DND-41 (cell line): ENCODE measurements around the gene ITIH1.
A peak's percentile ranks its signal among the peaks of the same experiment; 100 is the strongest.

Experiments
- ATAC-seq: fragments of 200-7000 bp; cut with Tn5 transposase; 3 replicates; pipeline ENCODE4 v1.9.1; 2021; ENCODE audit warnings: low read depth; ENCODE audit not compliant: insufficient read depth
- DNase-seq: peaks from one replicate; pipeline ENCODE4 v3.0.0-alpha.2; 2020
- H2AFZ ChIP-seq: 2 replicates; pipeline ENCODE4 v1.6.0; 2012; ENCODE audit warnings: low read depth, low read length
- H3K27ac ChIP-seq: 2 replicates; pipeline ENCODE4 v1.5.1; 2012; ENCODE audit warnings: low read length, inconsistent platforms
- H3K27me3 ChIP-seq: fragments of 200-600 bp; sonication (generic); 2 replicates; pipeline ENCODE4 v1.6.0; 2012; ENCODE audit warnings: low read length, mild to moderate bottlenecking, inconsistent platforms; ENCODE audit not compliant: insufficient read depth, poor library complexity
- H3K36me3 ChIP-seq: 2 replicates; pipeline ENCODE4 v1.5.1; 2012; ENCODE audit warnings: low read length, inconsistent platforms; ENCODE audit not compliant: insufficient read depth
- H3K4me1 ChIP-seq: 2 replicates; pipeline ENCODE4 v1.5.1; 2012; ENCODE audit warnings: mild to moderate bottlenecking, low read length; ENCODE audit not compliant: insufficient read depth
- H3K4me2 ChIP-seq: 2 replicates; pipeline ENCODE4 v1.6.0; 2012; ENCODE audit warnings: mild to moderate bottlenecking, moderate library complexity, low read length, inconsistent platforms; ENCODE audit not compliant: insufficient read depth
- H3K4me3 ChIP-seq, 2 experiments: fragments of 200-600 bp in 1 of 2; shearing (Covaris generic) in 1 of 2; 2 replicates each; pipeline ENCODE4 v1.5.1; 2012 to 2016; ENCODE audit warnings: inconsistent platforms in 2 of 2, low read length in 2 of 2, mild to moderate bottlenecking in 2 of 2, low read depth in 1 of 2, moderate library complexity in 1 of 2
- H3K79me2 ChIP-seq: 2 replicates; pipeline ENCODE4 v1.6.0; 2012; ENCODE audit warnings: low read length, inconsistent platforms; ENCODE audit not compliant: insufficient read depth
- H3K9ac ChIP-seq: 2 replicates; pipeline ENCODE4 v1.6.0; 2012; ENCODE audit warnings: low read depth, mild to moderate bottlenecking, inconsistent platforms, low read length, moderate library complexity
- H3K9me3 ChIP-seq: 2 replicates; pipeline ENCODE4 v1.5.1; 2012; ENCODE audit warnings: low read length, moderate library complexity, mild to moderate bottlenecking, inconsistent platforms; ENCODE audit not compliant: insufficient read depth, severe bottlenecking
- H4K20me1 ChIP-seq: 2 replicates; pipeline ENCODE4 v1.6.0; 2012; ENCODE audit warnings: low read length; ENCODE audit not compliant: insufficient read depth
- EZH2 ChIP-seq: IDR thresholded peaks from 3 replicates; pipeline ENCODE4 v1.6.1; 2012; ENCODE audit warnings: borderline replicate concordance, low read depth, mild to moderate bottlenecking, moderate library complexity, low read length, inconsistent platforms; ENCODE audit not compliant: severe bottlenecking
- TF ChIP-seq, protein P1 (sequence below): IDR thresholded peaks from 2 replicates; pipeline ENCODE4 v1.5.1; 2012; ENCODE audit warnings: borderline replicate concordance, low read length, moderate library complexity, mild to moderate bottlenecking; ENCODE audit not compliant: poor library complexity, severe bottlenecking; ENCODE audit errors: extremely low read depth

ITIH1 gene

DNA sequence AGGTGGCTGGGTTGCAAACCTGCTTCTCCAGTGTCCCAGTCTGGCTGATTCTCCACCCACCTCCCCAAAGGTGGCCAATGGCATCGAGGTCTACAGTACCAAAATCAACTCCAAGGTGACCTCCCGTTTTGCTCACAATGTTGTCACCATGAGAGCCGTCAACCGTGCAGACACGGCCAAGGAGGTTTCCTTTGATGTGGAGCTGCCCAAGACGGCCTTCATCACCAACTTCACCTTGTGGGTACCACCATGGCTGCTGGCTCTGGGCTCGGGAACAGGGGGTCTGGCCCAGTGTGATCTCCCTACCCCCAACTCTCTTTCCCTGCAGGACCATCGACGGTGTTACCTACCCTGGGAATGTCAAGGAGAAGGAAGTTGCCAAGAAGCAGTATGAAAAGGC lies 19.0 kb downstream of the ITIH1 start:
- Histone ChIP-seq H3K4me2 (no peak overlapping the region), H3K4me3 (no peak overlapping the region)

DNA sequence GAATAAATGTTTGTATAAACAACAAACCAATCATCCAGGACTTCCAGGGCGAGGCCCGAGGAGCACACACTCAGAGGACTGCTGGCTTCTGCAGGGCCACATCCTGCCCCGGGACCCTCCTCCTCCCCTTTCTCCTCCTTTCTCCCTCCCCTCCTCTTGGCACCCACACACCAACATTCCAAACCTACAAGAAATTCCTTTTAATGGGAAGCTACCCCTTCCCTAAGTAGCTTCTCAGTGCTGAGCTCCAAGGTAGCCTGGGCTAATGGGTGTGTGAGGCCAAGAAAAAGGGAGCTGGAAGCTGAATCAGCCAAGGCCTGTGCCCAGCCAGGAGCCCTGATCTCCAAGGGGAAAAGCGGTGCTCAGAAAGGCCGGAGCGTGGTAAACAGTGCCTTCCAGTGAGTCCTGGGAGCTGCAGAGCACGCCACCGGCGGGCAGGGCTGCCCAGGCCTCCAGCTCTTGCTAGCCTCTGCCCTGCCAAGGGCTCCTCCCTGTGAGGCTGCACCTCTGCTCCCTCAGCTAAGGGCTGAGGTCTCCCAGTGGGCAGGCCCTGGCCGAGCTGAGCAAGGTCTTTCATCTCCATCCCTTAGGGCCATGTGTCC lies 21.1 kb downstream of the ITIH1 start:
- H4K20me1 ChIP-seq: no peaks in the 10 kb centered on the region
- no peaks in the 10 kb centered on the region for H3K9me3 ChIP-seq
- TF ChIP-seq EZH2: no peak
- TF ChIP-seq, protein P1, sequence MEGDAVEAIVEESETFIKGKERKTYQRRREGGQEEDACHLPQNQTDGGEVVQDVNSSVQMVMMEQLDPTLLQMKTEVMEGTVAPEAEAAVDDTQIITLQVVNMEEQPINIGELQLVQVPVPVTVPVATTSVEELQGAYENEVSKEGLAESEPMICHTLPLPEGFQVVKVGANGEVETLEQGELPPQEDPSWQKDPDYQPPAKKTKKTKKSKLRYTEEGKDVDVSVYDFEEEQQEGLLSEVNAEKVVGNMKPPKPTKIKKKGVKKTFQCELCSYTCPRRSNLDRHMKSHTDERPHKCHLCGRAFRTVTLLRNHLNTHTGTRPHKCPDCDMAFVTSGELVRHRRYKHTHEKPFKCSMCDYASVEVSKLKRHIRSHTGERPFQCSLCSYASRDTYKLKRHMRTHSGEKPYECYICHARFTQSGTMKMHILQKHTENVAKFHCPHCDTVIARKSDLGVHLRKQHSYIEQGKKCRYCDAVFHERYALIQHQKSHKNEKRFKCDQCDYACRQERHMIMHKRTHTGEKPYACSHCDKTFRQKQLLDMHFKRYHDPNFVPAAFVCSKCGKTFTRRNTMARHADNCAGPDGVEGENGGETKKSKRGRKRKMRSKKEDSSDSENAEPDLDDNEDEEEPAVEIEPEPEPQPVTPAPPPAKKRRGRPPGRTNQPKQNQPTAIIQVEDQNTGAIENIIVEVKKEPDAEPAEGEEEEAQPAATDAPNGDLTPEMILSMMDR: no peak
- no peak overlapping the region for H3K4me3 ChIP-seq
- no peaks in the 10 kb centered on the region for H3K36me3 ChIP-seq
- H3K27ac ChIP-seq: no peak overlapping the region
- H3K4me1 ChIP-seq: no peaks in the 10 kb centered on the region
- ATAC-seq: no peak
- DNase-seq: no peak
- H3K4me2 ChIP-seq: no peak overlapping the region
- no peaks in the 10 kb centered on the region for H3K79me2 ChIP-seq
- no peaks in the 10 kb centered on the region for H3K27me3 ChIP-seq
- no peak overlapping the region for H2AFZ ChIP-seq
- H3K9ac ChIP-seq: no peak overlapping the region

More for the DNA sequence above, 19.0 kb downstream of the ITIH1 start:
- H3K36me3 ChIP-seq: no peaks in the 10 kb centered on the region
- H3K27ac ChIP-seq: no peak overlapping the region
- no peaks in the 10 kb centered on the region for H3K79me2 ChIP-seq
- DNase-seq (no peak), ATAC-seq (no peak)
- H3K27me3 ChIP-seq: no peaks in the 10 kb centered on the region
- H3K4me1 ChIP-seq: no peaks in the 10 kb centered on the region
- no peaks in the 10 kb centered on the region for H4K20me1 ChIP-seq
- TF ChIP-seq, protein P1: no peak
- no peak for TF ChIP-seq EZH2
- no peak overlapping the region for H2AFZ ChIP-seq
- no peaks in the 10 kb centered on the region for H3K9me3 ChIP-seq
- H3K9ac ChIP-seq: no peak overlapping the region

DNA sequence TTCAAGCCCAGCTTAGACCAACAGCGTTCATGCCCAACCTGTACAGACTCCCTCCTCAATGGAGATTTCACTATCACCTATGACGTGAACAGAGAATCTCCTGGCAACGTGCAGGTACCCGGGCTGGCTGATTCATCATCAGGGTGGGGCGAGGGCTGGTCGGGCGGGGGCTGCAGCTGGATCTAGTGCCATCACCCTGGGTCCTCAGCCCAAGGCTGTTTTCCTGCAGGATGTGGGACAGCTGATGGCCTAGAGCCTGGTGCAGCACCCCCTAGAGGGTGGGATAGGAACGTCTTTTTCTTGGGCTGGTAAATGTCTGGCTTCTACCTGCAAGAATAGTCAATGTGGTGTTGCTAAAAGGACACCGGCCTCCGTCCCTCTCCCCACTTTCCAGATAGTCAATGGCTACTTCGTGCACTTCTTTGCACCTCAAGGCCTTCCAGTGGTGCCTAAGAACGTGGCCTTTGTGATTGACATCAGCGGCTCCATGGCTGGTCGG lies 21.6 kb downstream of the ITIH1 start:
- H3K27me3 ChIP-seq: no peaks in the 10 kb centered on the region
- TF ChIP-seq, protein P1: peak; percentile 65
- no peak for TF ChIP-seq EZH2
- H3K27ac ChIP-seq: no peak overlapping the region
- no peaks in the 10 kb centered on the region for H4K20me1 ChIP-seq
- no peak overlapping the region for H3K4me2 ChIP-seq
- ATAC-seq (peak; percentile 59; the same call in 2 of the 3 replicates), DNase-seq (peak; percentile 35)
- no peak overlapping the region for H3K9ac ChIP-seq
- no peak overlapping the region for H2AFZ ChIP-seq
- H3K79me2 ChIP-seq: no peaks in the 10 kb centered on the region
- no peaks in the 10 kb centered on the region for H3K4me1 ChIP-seq
- H3K9me3 ChIP-seq: no peaks in the 10 kb centered on the region
- H3K4me3 ChIP-seq: no peak overlapping the region
- H3K36me3 ChIP-seq: no peaks in the 10 kb centered on the region

DNA sequence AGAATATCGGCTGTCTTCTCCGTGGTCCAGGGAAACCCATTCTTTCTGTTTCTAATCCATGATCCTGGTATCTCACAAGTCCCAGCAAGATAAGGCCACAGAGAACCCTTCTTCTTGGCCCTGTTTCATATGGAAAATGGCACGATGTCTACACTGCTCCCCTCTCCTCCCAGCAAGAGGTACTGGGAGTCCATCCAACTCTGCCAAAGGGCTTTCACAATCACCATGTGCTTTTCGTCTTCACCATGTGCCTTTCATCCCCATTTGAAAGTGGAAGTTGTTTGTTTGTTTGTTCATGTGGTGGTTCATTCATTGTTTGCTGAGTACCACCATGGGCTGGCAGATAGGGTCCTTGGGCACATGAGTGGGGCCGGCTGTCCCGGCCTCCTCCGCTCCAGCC lies 22.7 kb downstream of the ITIH1 start:
- no peaks in the 10 kb centered on the region for H3K27me3 ChIP-seq
- ATAC-seq: no peak

More for the DNA sequence above, 22.7 kb downstream of the ITIH1 start:
- no peaks in the 10 kb centered on the region for H3K79me2 ChIP-seq
- H3K27ac ChIP-seq: no peak overlapping the region
- TF ChIP-seq, protein P1: no peak
- TF ChIP-seq EZH2: no peak
- H3K4me1 ChIP-seq: no peaks in the 10 kb centered on the region
- no peak overlapping the region for H3K9ac ChIP-seq
- H2AFZ ChIP-seq: no peak overlapping the region
- no peak overlapping the region for H3K4me2 ChIP-seq
- no peaks in the 10 kb centered on the region for H3K9me3 ChIP-seq
- no peaks in the 10 kb centered on the region for H4K20me1 ChIP-seq
- no peaks in the 10 kb centered on the region for H3K36me3 ChIP-seq
- H3K4me3 ChIP-seq: no peak overlapping the region
- DNase-seq: no peak
